Endothelial cell of umbilical vein (primary cell): Measurements from ENCODE around the gene NYAP1.

Experiments used
- EZH2 ChIP-seq: IDR thresholded peaks from 2 replicates; pipeline ENCODE4 v1.6.1; 2012; ENCODE audit warnings: borderline replicate concordance, low read depth, mild to moderate bottlenecking, moderate library complexity, low read length, inconsistent platforms; ENCODE audit not compliant: severe bottlenecking
- JUN ChIP-seq: IDR thresholded peaks from 2 replicates; pipeline ENCODE4 v1.6.1; 2011; ENCODE audit warnings: borderline replicate concordance, low read depth; ENCODE audit not compliant: insufficient read length, insufficient read depth

- TF ChIP-seq EZH2 (no peak), JUN (no peak)
Observed at GRCh38 chr7:100506356-100506923, 22.7 kb downstream of the NYAP1 start.
